CD4-positive, alpha-beta T cell treated with Interleukin-15 for 4 hours (primary cell): Measurements from ENCODE around the gene SLC39A11.

ENCODE experiments used
- DNase-seq: peaks from one replicate; pipeline ENCODE4 v3.0.0-alpha.2; 2020; ENCODE audit warnings: low spot score

SLC39A11 gene

DNA sequence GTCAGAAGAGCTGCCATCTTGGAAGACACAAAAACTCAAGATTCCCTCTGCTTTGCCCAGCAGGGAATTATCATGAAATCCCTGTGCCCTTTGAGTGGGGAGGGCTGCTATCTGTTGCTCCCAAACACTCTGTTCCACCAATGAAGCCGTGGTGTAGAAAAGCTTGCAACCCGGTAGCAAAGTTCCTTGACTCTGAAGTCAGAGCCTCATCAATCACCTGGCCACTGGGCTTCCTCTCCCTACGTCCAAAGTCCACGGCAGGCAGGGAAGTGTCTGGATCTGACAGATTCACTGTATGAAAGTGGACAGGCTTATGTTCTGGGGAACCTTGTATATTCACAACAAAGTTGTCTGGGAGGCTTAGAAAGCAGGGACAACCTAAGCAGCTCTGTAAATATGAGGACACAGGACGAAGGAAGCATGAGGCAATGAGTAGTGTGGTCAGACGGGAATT lies 343.3 kb downstream of the SLC39A11 start:
- no peak for DNase-seq

DNA sequence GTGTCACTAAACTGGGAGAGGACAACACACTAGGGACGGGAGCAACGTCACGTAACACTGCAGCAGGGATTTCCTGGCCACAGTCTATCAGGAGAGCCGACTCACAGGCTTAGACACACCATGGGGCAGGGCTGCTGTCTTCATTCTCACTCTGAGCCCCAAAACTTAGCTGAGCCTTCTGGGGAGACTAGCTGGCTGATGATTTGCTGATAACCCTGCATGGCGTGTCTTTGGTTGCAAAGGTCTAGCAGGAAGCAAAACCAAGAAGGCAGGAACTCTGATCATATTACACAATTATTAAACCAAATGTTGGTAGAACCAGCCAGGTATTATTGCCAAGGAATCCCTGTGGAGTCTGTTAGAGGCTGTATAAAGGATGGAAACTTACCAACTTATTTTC lies 345.0 kb downstream of the SLC39A11 start:
- no peak for DNase-seq

DNA sequence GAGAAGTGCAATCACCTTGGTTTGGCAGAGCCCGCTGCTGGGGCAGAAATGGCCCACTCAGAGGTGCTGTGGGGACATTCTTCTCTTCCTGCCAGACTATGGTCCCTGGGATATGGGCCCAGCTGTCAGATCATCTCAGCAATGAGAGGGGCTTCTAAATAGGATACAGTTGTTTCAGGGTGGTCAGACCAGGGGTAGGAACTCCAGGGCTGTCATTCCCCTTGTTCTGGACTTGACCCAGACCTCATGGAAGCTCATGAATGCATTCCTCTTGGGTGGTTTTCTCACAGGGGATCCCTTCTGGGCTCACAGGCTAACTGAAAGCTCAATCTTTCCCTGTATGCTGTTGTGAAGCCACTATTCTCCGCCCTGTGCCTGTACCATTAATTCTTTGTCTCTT lies 347.2 kb downstream of the SLC39A11 start:
- DNase-seq = no peak

DNA sequence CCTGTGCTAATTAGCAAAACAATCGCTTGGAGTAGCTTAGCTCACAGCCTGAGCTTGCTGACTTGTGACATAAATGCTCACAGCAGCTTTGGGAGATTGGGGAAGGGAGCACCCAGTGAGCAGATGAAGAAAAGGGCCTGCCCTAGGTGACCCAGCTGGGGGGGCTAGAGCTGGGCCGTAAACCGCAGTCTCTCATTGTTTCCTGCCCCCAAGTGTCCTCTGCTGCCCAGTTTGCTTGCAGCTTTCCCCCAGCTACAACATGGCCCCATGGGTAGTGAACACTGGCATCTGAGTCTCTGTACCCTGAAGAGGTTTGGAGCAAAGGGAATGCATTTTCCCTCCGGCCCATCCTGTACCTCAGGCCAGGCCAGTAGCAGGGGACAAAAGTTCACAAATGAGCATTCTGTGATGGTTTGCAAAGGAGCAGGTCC lies 349.4 kb downstream of the SLC39A11 start:
- no peak for DNase-seq

DNA sequence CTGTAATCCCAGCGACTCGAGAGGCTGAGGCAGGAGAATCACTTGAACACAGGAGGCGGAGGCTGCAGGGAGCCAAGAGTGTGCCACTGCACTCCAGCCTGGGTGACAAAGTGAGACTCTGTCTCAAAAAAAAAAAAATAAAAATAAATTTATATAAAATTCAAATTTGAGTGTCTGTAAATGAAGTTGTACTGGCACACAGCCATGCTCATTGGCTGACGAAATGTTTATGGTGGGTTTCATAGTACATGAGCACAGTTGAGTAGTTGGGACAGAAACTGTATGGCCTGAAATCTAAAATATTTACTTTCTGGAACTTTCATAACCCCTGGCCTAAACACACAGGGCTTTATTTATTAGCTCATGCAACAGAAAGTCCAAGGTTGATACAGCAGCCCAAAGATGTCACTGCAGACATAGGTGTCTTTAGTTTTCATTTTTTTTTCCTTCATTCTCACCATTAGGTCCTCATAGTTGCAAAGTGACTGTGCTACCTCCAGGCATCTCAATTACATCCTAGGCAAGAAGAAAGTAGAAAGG lies 355.3 kb downstream of the SLC39A11 start:
- no peak for DNase-seq

DNA sequence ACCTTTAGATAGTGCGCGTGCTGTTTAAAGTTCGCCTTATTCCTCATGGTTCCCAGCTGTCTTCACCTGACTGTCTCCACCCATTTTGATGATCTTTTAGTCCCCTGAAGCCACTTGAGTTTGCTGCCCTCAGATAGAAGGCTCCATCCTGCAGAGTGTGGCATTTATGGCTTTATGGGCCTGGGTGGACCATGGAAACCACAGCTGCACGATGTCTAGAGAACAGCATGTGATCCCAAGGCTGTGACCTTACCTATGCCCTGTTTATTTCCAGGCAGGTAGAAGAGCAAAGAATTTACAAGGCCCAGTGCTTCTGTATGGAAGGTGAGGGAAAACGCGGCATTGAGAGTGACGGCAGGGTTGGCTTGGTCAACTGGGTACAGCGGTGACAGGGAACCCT lies 356.9 kb downstream of the SLC39A11 start:
- DNase-seq = no peak

DNA sequence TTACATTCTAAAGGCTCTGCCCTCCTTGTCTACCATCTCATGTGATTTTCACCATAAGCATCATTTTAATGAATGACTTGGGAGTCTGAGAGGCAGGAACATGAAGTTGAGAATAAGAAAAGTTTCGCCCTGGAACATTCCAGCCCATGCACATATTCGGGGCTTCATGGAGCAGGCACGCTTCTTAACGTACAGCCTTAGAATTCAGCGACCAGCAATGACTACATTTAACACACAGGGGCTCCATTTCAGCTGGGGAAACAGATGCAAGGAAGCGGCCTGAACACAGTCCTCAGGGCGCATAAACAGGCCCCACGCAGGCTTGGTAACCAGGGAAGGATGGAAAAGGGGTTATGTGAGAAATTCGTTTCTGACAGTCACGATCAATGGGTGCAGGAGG lies 357.4 kb downstream of the SLC39A11 start:
- DNase-seq = no peak

DNA sequence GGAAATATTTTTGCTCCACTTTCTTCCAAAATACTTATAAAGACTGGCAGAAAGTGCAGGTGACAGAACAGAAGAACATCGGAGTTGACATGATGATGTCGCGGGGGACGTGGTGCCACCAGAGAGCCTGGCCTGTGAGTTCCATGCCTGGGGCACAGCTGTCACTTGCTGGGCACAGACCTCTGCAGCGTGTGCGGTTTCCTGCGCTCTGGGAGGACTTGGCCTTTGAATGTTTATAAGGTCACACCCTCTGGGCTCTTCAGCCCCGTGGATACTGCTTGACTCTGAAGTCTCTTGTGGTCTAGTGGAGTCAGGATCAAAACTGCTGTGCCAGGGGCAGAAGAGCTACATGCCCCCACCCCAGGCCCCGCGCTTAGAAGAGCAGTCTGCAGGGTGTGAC lies 357.9 kb downstream of the SLC39A11 start:
- no peak for DNase-seq

DNA sequence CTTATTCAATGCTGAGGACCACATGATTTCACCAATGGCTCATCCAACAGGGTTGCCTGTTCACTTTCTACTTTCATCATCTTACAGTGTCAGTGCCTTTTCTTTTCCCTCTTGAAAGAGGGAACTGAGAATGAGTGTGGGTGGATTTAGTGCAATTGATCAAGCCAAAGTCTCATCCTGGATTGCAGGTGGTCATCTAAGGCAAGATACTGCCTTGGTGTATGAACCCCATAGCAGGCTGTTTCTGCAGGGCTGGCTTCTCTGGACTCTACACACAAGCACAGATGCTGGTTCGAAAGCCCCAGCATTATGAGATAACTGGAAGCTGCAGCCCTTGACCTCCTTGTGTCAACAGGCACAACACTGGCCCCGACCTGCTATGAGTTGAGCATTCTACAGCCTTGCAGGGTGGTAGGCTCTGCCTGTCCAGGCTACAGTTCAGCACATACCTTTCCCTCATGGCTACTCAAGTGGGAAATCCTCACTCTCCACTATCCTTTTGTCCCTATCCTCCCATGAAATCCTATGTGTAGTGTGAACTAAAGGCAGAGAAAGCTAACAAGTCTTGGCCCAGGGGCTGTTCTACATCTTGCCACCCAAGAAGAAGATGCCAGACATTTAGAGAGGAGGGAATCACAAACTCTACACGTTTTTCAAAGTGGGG lies 358.7 kb downstream of the SLC39A11 start:
- DNase-seq = no peak

DNA sequence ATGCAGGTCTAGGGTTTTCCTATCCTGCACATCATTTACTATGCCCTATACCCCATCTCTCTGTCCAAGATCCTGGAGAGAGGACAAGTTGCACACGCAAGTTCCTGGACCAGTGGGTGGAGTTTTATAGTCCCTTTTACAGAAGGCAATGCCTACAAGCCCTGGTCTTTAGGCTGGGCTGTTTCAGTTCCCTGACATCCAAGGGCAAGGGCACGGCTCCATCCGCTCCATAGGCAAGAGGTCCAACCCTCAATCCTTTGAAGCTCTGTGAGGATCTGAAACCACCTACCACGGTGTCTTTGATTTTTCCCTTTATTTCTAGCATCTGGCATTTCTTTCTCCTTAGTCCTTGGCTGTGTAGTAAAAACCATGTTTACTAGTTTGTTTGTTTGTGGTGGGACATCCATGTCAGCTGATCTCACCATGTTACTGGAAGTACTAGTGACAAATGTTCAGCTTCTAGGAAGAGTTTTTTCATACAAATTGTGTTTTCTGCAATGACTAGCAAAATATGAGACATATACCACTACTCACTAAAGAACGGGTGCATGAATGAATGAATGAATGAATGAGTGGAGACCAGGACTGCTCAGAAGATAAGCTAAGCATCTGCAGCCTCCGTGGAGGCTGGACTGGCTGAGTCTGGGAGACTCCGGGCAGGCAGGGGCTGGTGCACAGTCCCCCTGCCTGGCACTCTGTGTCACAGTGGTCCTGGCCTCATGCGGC lies 359.4 kb downstream of the SLC39A11 start:
- no peak for DNase-seq

DNA sequence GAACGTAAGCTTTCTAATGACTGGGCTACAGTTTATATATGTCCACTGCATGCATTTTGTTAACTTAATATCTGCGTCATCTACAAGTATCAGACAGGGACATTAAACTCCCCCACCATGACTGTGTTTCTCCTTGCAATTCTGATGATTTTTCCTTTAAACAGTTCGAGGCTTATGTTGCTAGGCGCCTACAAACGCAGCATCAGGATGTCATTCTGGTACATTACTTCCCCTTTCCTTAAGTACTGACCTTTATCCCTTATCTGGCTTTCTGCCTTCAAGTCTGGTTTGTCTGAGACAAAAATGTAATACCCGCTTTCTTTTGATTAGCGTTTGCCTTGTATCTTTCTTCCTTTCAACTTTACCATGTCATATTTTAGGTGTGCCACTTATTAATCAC lies 362.4 kb downstream of the SLC39A11 start:
- DNase-seq = no peak

DNA sequence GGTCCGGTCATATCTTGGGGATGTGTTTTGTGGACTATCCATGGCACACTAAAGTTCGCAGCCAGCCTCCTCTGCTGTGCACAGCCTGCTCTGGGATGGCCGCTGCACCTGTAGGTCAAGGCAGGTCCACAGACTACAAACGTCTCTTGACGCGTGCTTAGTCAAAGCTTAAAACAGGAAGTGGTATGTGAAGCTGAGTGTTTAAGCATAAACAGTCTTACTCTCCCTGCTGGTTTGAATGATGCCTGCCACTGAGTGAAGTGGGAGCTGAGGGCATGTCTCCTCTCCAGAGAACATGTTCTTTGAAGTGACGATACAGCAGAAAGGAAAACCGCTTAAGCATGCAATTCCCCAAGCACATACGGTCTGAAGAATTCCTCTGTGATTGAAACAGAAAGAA lies 365.6 kb downstream of the SLC39A11 start:
- DNase-seq = peak; percentile 45

DNA sequence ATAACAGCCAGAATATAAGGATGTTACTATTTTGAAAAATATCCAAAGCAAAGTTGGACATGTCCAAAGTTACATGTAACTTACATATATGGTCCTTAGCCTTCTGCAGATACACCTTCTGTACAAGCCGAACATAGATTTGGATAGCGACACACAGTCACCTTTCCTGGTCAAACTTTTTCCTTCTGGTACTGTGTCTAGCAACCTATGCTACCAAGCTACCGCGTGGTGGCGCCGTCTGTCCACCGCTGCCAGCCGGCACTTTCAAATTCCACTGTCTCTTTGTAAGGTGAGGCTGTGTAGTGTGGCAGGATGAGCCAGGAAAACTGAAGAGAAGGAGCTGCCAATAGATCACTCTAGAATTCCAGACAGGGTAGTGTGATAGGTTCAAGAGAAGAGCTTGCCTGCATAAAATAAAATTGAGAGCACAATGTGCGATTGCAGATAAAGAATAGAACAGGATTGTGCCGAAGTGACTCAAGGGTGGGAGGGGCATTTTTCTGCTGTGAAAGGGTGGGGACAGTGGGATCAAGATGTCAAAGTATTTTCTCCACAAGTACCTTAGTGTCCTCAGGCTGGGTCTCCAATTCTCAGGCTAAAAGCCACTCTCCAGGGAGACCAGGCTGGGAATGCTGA lies 366.9 kb downstream of the SLC39A11 start:
- DNase-seq = peak; percentile 33

DNA sequence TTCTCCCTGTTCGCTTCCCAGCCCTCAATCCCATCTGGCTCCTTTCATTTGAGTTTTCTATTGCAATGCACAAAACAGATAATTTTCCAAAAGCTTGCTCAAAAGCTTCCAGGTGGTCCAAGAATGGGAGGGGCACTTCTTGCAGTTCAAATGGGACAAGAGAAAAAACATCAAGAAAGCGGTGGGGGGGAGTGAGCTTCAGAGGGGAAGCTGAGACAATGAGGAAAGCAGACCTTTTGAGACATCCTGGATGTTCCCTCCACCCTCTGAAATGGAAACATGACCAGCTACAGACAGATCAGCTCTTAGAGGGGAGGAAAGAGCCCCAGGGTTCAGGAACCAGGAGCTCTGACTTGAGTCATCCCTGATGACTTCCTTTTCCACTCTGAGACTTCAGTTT lies 368.2 kb downstream of the SLC39A11 start:
- no peak for DNase-seq

DNA sequence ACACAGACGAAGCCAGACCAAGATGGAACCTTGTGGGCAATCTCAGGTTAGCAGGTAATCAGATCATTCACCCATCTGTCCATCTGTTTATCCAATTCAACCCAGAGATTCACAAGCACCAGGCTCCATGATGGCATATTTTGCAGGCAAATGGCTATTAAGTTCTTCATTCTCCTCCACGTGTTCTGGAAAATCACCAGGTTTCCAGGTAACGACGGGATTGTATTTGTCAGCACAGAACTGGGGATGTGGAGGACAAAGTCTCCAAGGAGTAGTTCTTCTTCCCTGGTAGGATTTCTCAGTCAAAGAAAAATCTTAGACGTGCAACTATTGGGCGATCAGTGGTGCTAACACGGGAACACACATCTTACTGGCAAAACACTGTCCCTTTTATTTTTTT lies 368.8 kb downstream of the SLC39A11 start:
- DNase-seq = no peak

DNA sequence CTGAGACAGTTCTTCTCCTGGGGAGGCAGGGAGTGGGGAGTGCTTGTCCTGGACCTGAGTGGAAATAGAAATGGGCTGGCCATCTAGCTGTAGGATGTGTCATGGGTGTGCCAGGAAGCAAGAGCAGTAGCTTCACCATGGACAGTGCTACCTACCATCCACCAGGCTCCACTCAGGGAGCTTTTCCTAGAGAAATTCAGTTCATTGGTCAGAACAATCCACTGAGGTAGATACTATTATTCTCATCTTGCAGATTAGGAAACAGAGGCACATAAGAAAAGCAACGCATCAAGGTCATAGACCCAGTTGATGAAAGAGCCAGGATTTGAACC lies 372.0 kb downstream of the SLC39A11 start:
- DNase-seq = no peak

DNA sequence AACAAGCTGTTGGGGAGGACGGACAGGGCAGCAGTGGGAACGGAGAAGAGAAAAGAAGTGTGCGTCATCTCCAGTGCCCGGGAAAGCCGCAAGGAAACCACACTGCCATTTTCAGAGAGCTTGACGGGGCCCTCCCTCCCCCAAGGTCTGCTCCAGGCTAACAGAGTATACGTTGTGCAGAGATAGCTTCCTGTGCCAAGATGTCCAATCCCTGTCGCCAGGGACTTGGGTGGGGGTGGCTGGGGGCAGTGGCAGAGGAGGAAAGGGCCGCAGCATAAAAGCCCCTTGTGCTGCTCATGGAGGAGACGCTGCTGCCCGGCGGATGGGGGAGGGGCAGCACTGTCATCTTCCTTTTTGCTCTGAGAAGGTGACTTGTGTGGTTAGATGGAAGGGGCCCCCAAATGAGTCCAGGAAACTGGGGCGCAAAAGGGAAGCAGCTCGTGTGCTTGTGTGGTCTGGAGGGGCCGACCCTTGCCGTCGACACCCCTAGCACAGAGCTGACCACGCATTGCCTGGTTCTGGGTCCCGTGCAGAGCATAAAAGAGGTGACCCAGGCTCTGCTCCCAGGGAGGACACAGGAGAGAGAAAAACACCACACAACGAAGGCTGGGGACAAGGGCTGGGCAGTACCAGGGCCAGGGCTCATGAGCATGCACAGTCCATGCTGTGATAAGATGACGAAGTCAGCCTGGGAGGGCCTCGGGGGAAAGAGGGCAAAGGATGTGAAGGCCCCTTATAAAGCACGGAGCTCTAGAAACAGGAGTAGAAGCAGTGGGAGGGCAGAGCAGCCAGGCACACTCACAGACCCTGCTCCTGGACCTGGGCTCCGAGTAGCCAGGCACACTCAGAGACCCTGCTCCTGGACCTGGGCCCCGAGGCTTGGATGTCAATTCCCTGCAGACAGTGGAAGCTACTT lies 372.7 kb downstream of the SLC39A11 start:
- DNase-seq = peak; percentile 42

DNA sequence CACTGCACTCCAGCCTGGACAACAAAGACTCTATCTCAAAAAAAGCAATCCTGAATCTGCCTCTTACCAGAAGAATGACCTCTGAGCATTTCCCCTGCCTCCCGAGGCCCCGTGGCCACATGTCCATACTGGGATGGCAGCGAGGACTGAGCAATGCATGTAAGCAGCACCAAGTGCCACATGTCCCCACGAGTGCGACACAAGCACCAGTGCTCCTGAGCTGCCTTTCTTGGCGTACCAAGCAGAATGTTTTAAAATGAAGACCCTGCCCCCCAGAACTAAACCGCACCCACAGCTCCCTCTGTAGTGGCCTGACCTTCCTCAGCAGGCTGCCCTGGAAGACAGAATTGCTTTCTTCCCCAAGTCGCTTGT lies 373.3 kb downstream of the SLC39A11 start:
- DNase-seq = no peak

DNA sequence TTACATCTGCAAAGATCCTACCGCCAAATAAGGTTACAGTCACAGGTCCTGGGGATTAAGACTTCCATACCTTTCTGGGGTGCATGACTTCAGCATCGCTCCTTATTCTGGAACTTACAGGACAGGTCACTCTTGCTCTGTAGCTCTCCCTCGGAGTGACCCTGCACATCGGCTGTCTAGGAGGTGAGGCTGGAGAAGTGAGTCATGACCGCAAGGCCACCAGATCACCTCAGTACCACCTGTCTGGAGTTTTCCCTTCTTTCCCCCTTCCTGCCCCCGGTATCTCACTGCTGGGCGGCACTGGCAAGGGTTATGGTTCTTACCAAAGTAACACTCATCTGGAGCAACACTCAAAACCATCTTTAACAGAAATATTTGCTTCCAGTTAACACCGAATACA lies 374.8 kb downstream of the SLC39A11 start:
- no peak for DNase-seq

DNA sequence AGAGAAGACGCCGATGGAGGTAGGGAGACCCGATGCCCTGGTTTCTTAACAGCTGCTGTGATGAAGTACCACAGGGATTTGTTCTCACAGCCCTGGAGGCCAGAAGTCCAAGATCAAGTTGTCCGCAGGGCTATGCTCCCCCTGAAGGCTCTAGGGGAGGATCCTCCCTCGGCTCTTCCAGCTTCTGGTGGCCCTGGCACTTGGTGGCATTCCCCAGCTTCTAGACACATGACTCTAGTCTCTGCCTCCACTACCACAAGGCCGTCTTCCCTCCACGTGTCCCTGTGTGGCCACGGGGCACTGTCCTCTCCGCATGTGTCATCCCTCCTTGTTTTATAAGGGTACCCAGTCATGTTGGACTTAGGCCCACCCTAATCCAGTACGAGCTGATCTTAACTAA lies 375.2 kb downstream of the SLC39A11 start:
- DNase-seq = no peak

DNA sequence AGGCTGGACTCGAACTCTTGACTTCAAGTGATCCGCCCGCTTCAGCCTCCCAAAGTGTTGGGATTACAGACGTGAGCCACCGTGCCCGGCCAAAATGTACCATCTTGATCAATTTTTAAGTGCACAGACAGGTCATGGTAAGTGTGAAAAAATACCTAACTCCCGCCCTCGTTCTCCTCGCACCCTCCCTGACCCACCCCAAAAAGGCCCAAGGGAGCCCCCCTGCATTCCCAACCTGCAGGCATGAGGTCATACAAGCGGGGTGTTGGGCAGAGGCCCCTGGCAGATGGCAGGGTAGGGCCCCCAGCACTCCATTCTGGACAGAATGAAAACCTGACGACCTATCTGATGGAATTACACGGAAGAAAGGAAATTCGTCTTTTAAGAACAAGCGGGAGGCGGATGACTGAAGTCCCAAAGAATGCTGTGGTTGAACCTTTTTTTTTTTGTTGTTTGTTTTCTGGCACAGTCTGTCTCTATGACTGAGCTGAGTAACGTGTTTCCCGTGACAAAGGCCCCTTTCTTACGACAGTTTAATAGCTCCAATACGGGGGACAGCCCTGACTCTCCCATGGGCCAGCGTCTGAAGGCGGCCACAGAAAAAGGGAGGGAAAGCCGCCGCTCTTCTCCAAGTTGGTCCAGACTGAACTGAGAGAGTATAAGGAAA lies 376.4 kb downstream of the SLC39A11 start:
- no peak for DNase-seq
